Mesothelial cell of epicardium (in vitro differentiated cells): ENCODE results near the gene SERPINA7. TPM values are rescaled to one million over a fixed set of nuclear protein-coding genes. Genes with fewer than 3 reads are reported as not detected.

Source experiments
- DNase-seq, 2 experiments: peaks; one replicate each; pipeline ENCODE4 v3.0.0; 2021; ENCODE audit warnings: low spot score in 2 of 2; ENCODE audit not compliant: unreplicated experiment in 2 of 2
- H3K27ac Mint-ChIP-seq: 2 replicates; pipeline ENCODE4 v1.8.0; 2021; ENCODE audit warnings: mixed read lengths
- H3K27me3 Mint-ChIP-seq: 2 replicates; pipeline ENCODE4 v1.8.0; 2021; ENCODE audit warnings: low read depth, mixed read lengths
- H3K36me3 Mint-ChIP-seq: 2 replicates; pipeline ENCODE4 v1.8.0; 2021; ENCODE audit warnings: mixed read lengths
- H3K4me1 Mint-ChIP-seq: 2 replicates; pipeline ENCODE4 v1.8.0; 2021; ENCODE audit warnings: mixed read lengths
- H3K4me3 Mint-ChIP-seq: 2 replicates; pipeline ENCODE4 v1.8.0; 2021; ENCODE audit warnings: mild to moderate bottlenecking, moderate library complexity, mixed read lengths
- H3K9me3 Mint-ChIP-seq: 2 replicates; pipeline ENCODE4 v1.8.0; 2021; ENCODE audit warnings: mixed read lengths
- total RNA-seq: library from RNA; stranded (reverse); gene quantifications from 3 replicates; pipeline ENCODE4 v1.2.1, GENCODE V29; 2021
- TF ChIP-seq, protein P1 (sequence below): fragments of 200-600 bp; sonication (generic); IDR thresholded peaks from one replicate; pipeline ENCODE4 v1.5.0; 2021; ENCODE audit warnings: antibody characterized with exemption; ENCODE audit not compliant: unreplicated experiment

The SERPINA7 gene, protein sequence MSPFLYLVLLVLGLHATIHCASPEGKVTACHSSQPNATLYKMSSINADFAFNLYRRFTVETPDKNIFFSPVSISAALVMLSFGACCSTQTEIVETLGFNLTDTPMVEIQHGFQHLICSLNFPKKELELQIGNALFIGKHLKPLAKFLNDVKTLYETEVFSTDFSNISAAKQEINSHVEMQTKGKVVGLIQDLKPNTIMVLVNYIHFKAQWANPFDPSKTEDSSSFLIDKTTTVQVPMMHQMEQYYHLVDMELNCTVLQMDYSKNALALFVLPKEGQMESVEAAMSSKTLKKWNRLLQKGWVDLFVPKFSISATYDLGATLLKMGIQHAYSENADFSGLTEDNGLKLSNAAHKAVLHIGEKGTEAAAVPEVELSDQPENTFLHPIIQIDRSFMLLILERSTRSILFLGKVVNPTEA
- not detected in 3 replicates for total RNA-seq

DNA sequence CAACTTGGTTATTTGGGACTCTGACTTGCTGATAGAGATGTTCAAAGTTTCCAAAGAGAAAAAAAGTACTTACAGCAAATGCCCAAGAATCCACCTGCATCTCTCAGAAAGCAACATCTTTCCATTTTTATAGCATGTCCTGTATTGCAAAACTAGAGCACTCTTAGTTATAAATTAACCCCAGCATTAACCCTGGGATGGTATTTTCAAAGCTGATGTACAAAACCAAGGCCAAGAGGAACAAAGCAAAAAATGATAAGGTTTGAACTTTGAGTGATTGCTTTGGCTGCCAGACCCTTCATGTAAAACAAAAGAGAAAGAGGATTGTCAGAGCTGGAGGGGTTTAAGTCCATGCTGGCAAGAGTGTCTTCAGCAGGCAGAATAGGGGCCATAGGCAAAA lies at the start of gene SERPINA7:
Gene SERPINA7, minus strand, starts transcription at position 103 of the 400 bp plus-strand sequence. CDS start 1,669 bp downstream, outside the sequence.
- DNase-seq, result no peak
- TF ChIP-seq, protein P1, sequence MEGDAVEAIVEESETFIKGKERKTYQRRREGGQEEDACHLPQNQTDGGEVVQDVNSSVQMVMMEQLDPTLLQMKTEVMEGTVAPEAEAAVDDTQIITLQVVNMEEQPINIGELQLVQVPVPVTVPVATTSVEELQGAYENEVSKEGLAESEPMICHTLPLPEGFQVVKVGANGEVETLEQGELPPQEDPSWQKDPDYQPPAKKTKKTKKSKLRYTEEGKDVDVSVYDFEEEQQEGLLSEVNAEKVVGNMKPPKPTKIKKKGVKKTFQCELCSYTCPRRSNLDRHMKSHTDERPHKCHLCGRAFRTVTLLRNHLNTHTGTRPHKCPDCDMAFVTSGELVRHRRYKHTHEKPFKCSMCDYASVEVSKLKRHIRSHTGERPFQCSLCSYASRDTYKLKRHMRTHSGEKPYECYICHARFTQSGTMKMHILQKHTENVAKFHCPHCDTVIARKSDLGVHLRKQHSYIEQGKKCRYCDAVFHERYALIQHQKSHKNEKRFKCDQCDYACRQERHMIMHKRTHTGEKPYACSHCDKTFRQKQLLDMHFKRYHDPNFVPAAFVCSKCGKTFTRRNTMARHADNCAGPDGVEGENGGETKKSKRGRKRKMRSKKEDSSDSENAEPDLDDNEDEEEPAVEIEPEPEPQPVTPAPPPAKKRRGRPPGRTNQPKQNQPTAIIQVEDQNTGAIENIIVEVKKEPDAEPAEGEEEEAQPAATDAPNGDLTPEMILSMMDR, result no peak
- no peak within 1 kb of the TSS for H3K4me3 Mint-ChIP-seq
- no peaks in the 10 kb centered on the region for H3K36me3 Mint-ChIP-seq
- H3K9me3 Mint-ChIP-seq, result peaks cover 61% of the 10 kb centered on the region
- no peaks in the 10 kb centered on the region for H3K4me1 Mint-ChIP-seq
- no peak within 1 kb of the TSS for H3K27ac Mint-ChIP-seq
- no peaks in the 10 kb centered on the region for H3K27me3 Mint-ChIP-seq

- H3K4me3 Mint-ChIP-seq, result no peak overlapping the region
- H3K9me3 Mint-ChIP-seq, result peaks cover 82% of the 10 kb centered on the region
- TF ChIP-seq, protein P1, result no peak
Measured at GRCh38 chrX:106069048-106069447, 30.5 kb upstream of the SERPINA7 start.

GRCh38 chrX:106050054-106050453 lies 11.5 kb upstream of the SERPINA7 start:
- DNase-seq, result no peak
- Mint-ChIP-seq H3K27ac (no peak overlapping the region), H3K9me3 (peaks cover 71% of the 10 kb centered on the region), H3K27me3 (peaks cover 1% of the 10 kb centered on the region), H3K4me3 (no peak overlapping the region), H3K36me3 (no peaks in the 10 kb centered on the region), H3K4me1 (no peaks in the 10 kb centered on the region)
- TF ChIP-seq, protein P1, result no peak

More at GRCh38 chrX:106069048-106069447, 30.5 kb upstream of the SERPINA7 start:
- Mint-ChIP-seq H3K27ac (no peak overlapping the region), H3K4me1 (no peaks in the 10 kb centered on the region), H3K27me3 (no peaks in the 10 kb centered on the region), H3K36me3 (no peaks in the 10 kb centered on the region)
- no peak for DNase-seq

- H3K27me3 Mint-ChIP-seq, result peaks cover 1% of the 10 kb centered on the region
- no peak for DNase-seq
- H3K9me3 Mint-ChIP-seq, result peaks cover 53% of the 10 kb centered on the region
- no peaks in the 10 kb centered on the region for H3K36me3 Mint-ChIP-seq
- H3K27ac Mint-ChIP-seq, result no peak overlapping the region
- TF ChIP-seq, protein P1, result no peak
- no peaks in the 10 kb centered on the region for H3K4me1 Mint-ChIP-seq
- no peak overlapping the region for H3K4me3 Mint-ChIP-seq
Measured at GRCh38 chrX:106042296-106042695, 3.8 kb upstream of the SERPINA7 start.

- no peak for DNase-seq
- Mint-ChIP-seq H3K9me3 (peaks cover 55% of the 10 kb centered on the region), H3K4me3 (no peak overlapping the region), H3K27ac (no peak overlapping the region), H3K36me3 (no peaks in the 10 kb centered on the region), H3K27me3 (peaks cover 1% of the 10 kb centered on the region), H3K4me1 (no peaks in the 10 kb centered on the region)
- TF ChIP-seq, protein P1, result no peak
Measured at GRCh38 chrX:106040861-106041260, 2.3 kb upstream of the SERPINA7 start.
